Activated CD4-positive, alpha-beta T cell treated with anti-CD3 and anti-CD28 coated beads for 36 hours (primary cell): ENCODE measurements around the gene AGGF1. TPM values are rescaled to one million over a fixed set of nuclear protein-coding genes. Genes with fewer than 3 reads are reported as not detected.

Experiments used
- ATAC-seq: fragments of 200-7000 bp; cut with Tn5 transposase; one replicate; pipeline ENCODE4 v1.10.0; 2021; ENCODE audit warnings: mild to moderate bottlenecking, moderate library complexity
- CTCF ChIA-PET: fragments of 350-600 bp; sonication (Branson Sonifier 250); formaldehyde crosslinking; loops from one replicate; lab custom pipeline; 2021; ENCODE audit warnings: antibody characterized with exemption; lab: Charles Lee
- POLR2A ChIA-PET: fragments of 350-600 bp; sonication (Branson Sonifier 250); formaldehyde crosslinking; loops from one replicate; lab custom pipeline; 2021; ENCODE audit warnings: antibody characterized with exemption, inconsistent platforms; lab: Charles Lee
- DNase-seq: peaks from one replicate; pipeline ENCODE4 v3.0.0-alpha.2; 2020
- H3K27ac Mint-ChIP-seq: one replicate; pipeline ENCODE4 v1.8.0; 2021; ENCODE audit warnings: mixed read lengths
- H3K27me3 Mint-ChIP-seq: one replicate; pipeline ENCODE4 v1.8.0; 2021; ENCODE audit warnings: mixed read lengths
- H3K36me3 Mint-ChIP-seq: one replicate; pipeline ENCODE4 v1.8.0; 2021; ENCODE audit warnings: low read depth, mixed read lengths
- H3K4me1 Mint-ChIP-seq: one replicate; pipeline ENCODE4 v1.8.0; 2021; ENCODE audit warnings: mixed read lengths
- H3K4me3 Mint-ChIP-seq: one replicate; pipeline ENCODE4 v1.8.0; 2021; ENCODE audit warnings: mild to moderate bottlenecking, moderate library complexity, mixed read lengths
- H3K9me3 Mint-ChIP-seq: one replicate; pipeline ENCODE4 v1.8.0; 2021; ENCODE audit warnings: low read depth, mixed read lengths
- intact Hi-C, 2 experiments: fragments of 100-400 bp; cut with DNase I in 1 of 2; cut with micrococcal nuclease in 1 of 2; formaldehyde crosslinking; loops; one replicate each; pipeline versions ENCODE4 v1.14.2 to v1.15.1; 2022 to 2024; cut with DNase I, micrococcal nuclease
- total RNA-seq, 2 experiments: library from RNA; stranded (reverse); gene quantifications; one replicate each; pipeline ENCODE4 v1.2.3, GENCODE V29; 2021

AGGF1 gene
- total RNA-seq, 2 experiments from 2014 or later, result 25.5 to 33.2 TPM

DNA sequence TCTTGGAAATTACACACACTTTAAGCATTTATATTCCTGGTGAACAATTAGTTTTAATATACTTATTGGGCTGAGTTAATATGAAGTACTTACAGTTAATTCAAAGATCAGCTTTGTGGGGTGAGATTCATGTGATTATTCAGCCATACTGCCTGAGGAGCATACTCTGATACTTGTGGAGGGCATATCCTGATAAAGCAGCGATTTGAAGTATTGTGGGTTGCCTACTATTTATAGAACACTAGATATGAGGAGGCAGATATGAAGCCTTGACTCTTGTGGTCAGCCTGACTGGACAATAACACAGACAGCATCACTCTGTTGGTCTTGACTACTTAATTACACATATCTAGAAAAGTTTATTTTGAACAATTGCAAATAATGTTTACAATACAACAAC lies 27.0 kb upstream of the AGGF1 start:
- DNase-seq (no peak), ATAC-seq (no peak)
- H3K4me1 Mint-ChIP-seq, result no peaks in the 10 kb centered on the region
- CTCF ChIA-PET, result no interaction called here
- intact Hi-C loops, result no loop called here
- H3K27me3 Mint-ChIP-seq, result peaks cover 15% of the 10 kb centered on the region
- H3K27ac Mint-ChIP-seq, result no peak overlapping the region
- no peak overlapping the region for H3K4me3 Mint-ChIP-seq
- H3K9me3 Mint-ChIP-seq, result no peaks in the 10 kb centered on the region
- POLR2A ChIA-PET, result no interaction called here
- no peaks in the 10 kb centered on the region for H3K36me3 Mint-ChIP-seq

- POLR2A ChIA-PET, result no interaction called here
- H3K27me3 Mint-ChIP-seq, result peaks cover 19% of the 10 kb centered on the region
- no peak for ATAC-seq
- no peaks in the 10 kb centered on the region for H3K9me3 Mint-ChIP-seq
- H3K27ac Mint-ChIP-seq, result no peak overlapping the region
- intact Hi-C loops, result no loop called here
- H3K4me3 Mint-ChIP-seq, result no peak overlapping the region
- DNase-seq, result no peak
- H3K36me3 Mint-ChIP-seq, result no peaks in the 10 kb centered on the region
- CTCF ChIA-PET, result no interaction called here
- H3K4me1 Mint-ChIP-seq, result no peaks in the 10 kb centered on the region
Observed at GRCh38 chr5:77006124-77006523, 24.1 kb upstream of the AGGF1 start.

DNA sequence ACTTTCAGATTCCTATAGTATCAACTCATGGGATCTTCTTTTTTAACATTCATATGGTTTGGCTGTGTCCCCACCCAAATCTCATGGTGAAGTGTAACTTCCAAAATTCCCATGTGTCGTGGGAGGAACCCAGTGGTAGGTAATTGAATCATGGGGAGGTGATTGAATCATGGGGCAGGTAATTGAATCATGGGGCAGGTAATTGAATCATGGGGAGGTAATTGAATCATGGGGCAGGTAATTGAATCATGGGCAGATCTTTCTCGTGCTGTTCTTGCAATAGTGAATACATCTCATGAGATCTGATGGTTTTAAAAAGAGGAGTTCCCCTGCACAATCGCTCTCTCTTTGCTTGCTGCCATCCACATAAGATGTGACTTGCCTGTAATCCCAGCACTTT lies 21.8 kb upstream of the AGGF1 start:
- no peak for DNase-seq
- peaks cover 15% of the 10 kb centered on the region for H3K27me3 Mint-ChIP-seq
- no peaks in the 10 kb centered on the region for H3K36me3 Mint-ChIP-seq
- intact Hi-C loops, result no loop called here
- POLR2A ChIA-PET, result no interaction called here
- no peak overlapping the region for H3K4me3 Mint-ChIP-seq
- ATAC-seq, result no peak
- H3K27ac Mint-ChIP-seq, result no peak overlapping the region
- H3K9me3 Mint-ChIP-seq, result no peaks in the 10 kb centered on the region
- CTCF ChIA-PET, result no interaction called here
- H3K4me1 Mint-ChIP-seq, result no peaks in the 10 kb centered on the region

DNA sequence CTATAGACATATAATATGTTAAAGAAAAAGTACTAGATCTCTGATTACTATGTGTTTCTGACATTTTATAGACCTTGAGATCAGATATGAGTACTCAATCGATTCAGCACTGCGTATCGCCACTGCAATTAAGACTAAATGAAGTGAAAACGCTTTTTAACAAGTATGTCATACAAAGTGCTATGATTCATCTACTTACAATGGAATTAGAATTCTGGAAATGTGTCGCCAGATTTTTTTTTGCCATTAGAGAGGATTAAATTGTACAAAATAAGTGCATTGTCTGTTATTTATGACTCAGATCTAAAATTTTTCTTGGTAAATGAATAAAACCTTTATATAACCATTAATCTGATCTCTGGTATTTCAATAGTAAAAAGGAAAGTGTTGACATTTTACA lies 20.0 kb upstream of the AGGF1 start:
- intact Hi-C loops, result no loop called here
- no peaks in the 10 kb centered on the region for H3K9me3 Mint-ChIP-seq

GRCh38 chr5:77011498-77011897 lies 18.7 kb upstream of the AGGF1 start:
- H3K27me3 Mint-ChIP-seq, result peaks cover 10% of the 10 kb centered on the region
- POLR2A ChIA-PET, result no interaction called here
- no peaks in the 10 kb centered on the region for H3K9me3 Mint-ChIP-seq
- intact Hi-C loops, result no loop called here
- no peaks in the 10 kb centered on the region for H3K36me3 Mint-ChIP-seq
- CTCF ChIA-PET, result no interaction called here
- no peak overlapping the region for H3K27ac Mint-ChIP-seq
- H3K4me3 Mint-ChIP-seq, result no peak overlapping the region
- ATAC-seq, result no peak
- DNase-seq, result no peak
- no peaks in the 10 kb centered on the region for H3K4me1 Mint-ChIP-seq

More for the DNA sequence above, 20.0 kb upstream of the AGGF1 start:
- peaks cover 13% of the 10 kb centered on the region for H3K27me3 Mint-ChIP-seq
- no peak overlapping the region for H3K4me3 Mint-ChIP-seq
- H3K4me1 Mint-ChIP-seq, result no peaks in the 10 kb centered on the region
- no peaks in the 10 kb centered on the region for H3K36me3 Mint-ChIP-seq
- POLR2A ChIA-PET, result no interaction called here
- H3K27ac Mint-ChIP-seq, result no peak overlapping the region
- CTCF ChIA-PET, result interaction anchor here (1.0 kb wide), 1 partner anchor 143 kb away, joined by 3 read pairs; no protein-coding TSS in a partner anchor
- no peak for DNase-seq
- ATAC-seq, result no peak

- ATAC-seq, result peak; percentile 61
- Mint-ChIP-seq H3K4me3 (no peak overlapping the region), H3K27ac (no peak overlapping the region), H3K36me3 (no peaks in the 10 kb centered on the region), H3K9me3 (no peaks in the 10 kb centered on the region), H3K27me3 (peaks cover 10% of the 10 kb centered on the region), H3K4me1 (no peaks in the 10 kb centered on the region)
- peak; percentile 16 for DNase-seq
- intact Hi-C loops, result no loop called here
- POLR2A ChIA-PET, result no interaction called here
- CTCF ChIA-PET, result interaction anchor here (0.6 kb wide), 1 partner anchor 141 kb away, joined by 5 read pairs; no protein-coding TSS in a partner anchor
Observed at GRCh38 chr5:77012601-77013000, 17.6 kb upstream of the AGGF1 start.

- no peak for ATAC-seq
- intact Hi-C loops, result loop anchor here (1.0 to 5.0 kb wide), 3 partner anchors 148 to 415 kb away; partner anchors contain the start of gene F2R (in 1 of the 2)
- CTCF ChIA-PET, result interaction anchor here (0.8 to 2.1 kb wide), 6 partner anchors 10 to 241 kb away, joined by 3 to 6 read pairs (median 3); no protein-coding TSS in a partner anchor
Observed at GRCh38 chr5:77015938-77016569, 14.2 kb upstream of the AGGF1 start.

DNA sequence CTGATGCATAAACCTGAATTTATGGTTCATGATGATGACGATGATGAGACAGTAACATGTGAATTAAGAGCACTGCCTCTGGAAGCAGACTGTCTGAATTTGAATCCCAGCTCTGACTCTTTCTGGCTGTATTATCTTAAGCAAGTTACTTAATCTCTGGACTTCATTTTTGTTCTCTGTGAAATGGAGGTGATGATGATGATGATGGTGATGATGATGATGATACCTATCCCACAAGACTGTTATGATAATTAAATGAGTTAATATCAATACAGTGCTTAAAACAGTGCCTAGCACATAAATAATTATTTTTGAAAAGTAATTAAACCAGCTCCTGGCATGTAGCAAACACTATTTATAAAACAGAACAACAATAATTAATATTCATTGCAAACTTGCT lies 13.2 kb upstream of the AGGF1 start:
- no peak overlapping the region for H3K4me3 Mint-ChIP-seq
- POLR2A ChIA-PET, result no interaction called here
- no peak for DNase-seq
- H3K36me3 Mint-ChIP-seq, result no peaks in the 10 kb centered on the region
- CTCF ChIA-PET, result interaction anchor here (0.6 to 2.1 kb wide), 7 partner anchors 9 to 242 kb away, joined by 3 to 6 read pairs (median 3); no protein-coding TSS in a partner anchor
- no peak for ATAC-seq
- no peaks in the 10 kb centered on the region for H3K9me3 Mint-ChIP-seq
- H3K27ac Mint-ChIP-seq, result no peak overlapping the region
- no peaks in the 10 kb centered on the region for H3K4me1 Mint-ChIP-seq
- H3K27me3 Mint-ChIP-seq, result peaks cover 15% of the 10 kb centered on the region
- intact Hi-C loops, result loop anchor here (1.0 to 5.0 kb wide), 3 partner anchors 149 to 416 kb away; partner anchors contain the start of gene F2R (in 1 of the 2)

More at GRCh38 chr5:77015938-77016569, 14.2 kb upstream of the AGGF1 start:
- POLR2A ChIA-PET, result no interaction called here
- Mint-ChIP-seq H3K4me3 (no peak overlapping the region), H3K9me3 (no peaks in the 10 kb centered on the region), H3K4me1 (no peaks in the 10 kb centered on the region), H3K36me3 (no peaks in the 10 kb centered on the region), H3K27ac (no peak overlapping the region), H3K27me3 (peaks cover 15% of the 10 kb centered on the region)
- DNase-seq, result no peak

- POLR2A ChIA-PET, result no interaction called here
- peaks cover 16% of the 10 kb centered on the region for H3K27me3 Mint-ChIP-seq
- no peak overlapping the region for H3K27ac Mint-ChIP-seq
- no peak overlapping the region for H3K4me3 Mint-ChIP-seq
- DNase-seq, result no peak
- ATAC-seq, result no peak
- intact Hi-C loops, result loop anchor here in 1 of 2 experiments (5.0 kb wide), 1 partner anchor 300 kb away; the partner anchor contains the start of gene F2R
- no peaks in the 10 kb centered on the region for H3K9me3 Mint-ChIP-seq
- H3K4me1 Mint-ChIP-seq, result no peaks in the 10 kb centered on the region
- CTCF ChIA-PET, result interaction anchor here (0.6 to 2.1 kb wide), 3 partner anchors 9 to 151 kb away, joined by 3 to 6 read pairs (median 6); no protein-coding TSS in a partner anchor
- H3K36me3 Mint-ChIP-seq, result no peaks in the 10 kb centered on the region
Observed at GRCh38 chr5:77017668-77018067, 12.5 kb upstream of the AGGF1 start.

DNA sequence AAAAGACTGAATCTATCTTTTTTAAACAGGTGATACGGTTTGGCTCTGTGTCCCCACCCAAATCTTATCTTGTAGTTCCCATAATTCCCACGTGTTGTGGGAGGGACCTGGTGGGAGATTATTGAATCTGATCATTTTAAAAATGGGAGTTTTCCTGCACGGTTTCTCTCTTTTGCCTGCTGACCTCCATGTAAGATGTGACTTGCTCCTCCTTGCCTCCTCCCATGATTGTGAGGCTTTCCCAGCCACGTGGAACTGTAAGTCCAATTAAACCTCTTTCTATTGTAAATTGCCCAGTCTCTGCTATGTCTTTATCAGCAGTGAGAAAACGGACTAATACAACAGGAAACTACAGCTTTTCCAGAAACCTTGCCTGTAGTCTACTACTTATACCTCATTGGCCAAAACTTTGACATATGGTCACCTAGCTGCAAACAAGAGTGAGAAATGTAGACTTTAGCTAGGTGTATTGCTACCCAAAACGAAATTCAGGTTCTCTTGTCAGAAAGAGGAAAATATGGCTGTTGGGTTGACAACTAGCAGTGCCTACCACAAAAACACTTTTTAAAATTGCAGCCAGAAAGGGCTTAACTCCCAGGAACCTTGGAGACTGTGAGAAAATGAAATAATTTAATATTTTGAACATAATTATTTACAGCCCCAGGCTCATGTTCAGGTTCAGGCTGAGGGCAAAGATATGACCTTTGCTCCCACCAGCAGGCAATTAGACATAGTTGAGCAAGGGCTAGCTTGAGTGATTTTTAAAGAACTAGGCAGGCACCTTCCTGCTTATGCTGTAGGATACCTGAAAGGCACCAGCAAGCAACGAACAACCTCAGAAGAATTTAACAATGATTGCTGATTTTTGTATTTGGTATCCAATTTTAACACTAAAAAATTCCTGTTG lies 7.4 kb upstream of the AGGF1 start:
- POLR2A ChIA-PET, result no interaction called here
- ATAC-seq (no peak), DNase-seq (no peak)
- Mint-ChIP-seq H3K9me3 (no peaks in the 10 kb centered on the region), H3K27me3 (peaks cover 16% of the 10 kb centered on the region), H3K4me1 (no peaks in the 10 kb centered on the region), H3K36me3 (no peaks in the 10 kb centered on the region), H3K27ac (no peak overlapping the region), H3K4me3 (no peak overlapping the region)
- intact Hi-C loops, result no loop called here
- CTCF ChIA-PET, result interaction anchor here (0.7 kb wide), 1 partner anchor 30 kb away, joined by 4 read pairs; no protein-coding TSS in a partner anchor

DNA sequence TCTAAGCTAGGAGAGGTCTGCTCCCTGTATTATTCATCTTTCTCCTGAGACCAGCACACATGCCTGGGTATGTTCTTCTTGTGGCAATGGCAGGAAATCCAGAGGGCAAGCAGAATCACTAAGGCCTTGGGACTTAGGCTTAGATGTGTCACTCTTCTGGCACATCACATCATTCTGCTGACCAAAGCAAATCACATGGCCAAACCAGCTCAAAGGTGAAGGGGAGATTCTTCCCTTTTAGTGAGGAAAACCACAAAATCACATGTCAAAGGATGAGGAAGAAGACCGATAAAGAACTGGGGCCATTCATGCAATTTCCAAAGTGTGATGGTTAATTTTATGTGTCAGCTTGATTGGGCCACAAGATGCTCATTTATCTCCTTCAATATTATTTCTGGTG lies 5.7 kb upstream of the AGGF1 start:
- ChIA-PET POLR2A (no interaction called here), CTCF (interaction anchor here (0.7 to 1.3 kb wide), 2 partner anchors 37 to 53 kb away, joined by 3 read pairs; no protein-coding TSS in a partner anchor)
- H3K4me1 Mint-ChIP-seq, result peaks cover 1% of the 10 kb centered on the region
- peaks cover 7% of the 10 kb centered on the region for H3K27me3 Mint-ChIP-seq
- DNase-seq (no peak), ATAC-seq (no peak)
- peaks cover 12% of the 10 kb centered on the region for H3K36me3 Mint-ChIP-seq
- peaks cover 13% of the 10 kb centered on the region for H3K9me3 Mint-ChIP-seq
- intact Hi-C loops, result no loop called here
- no peak overlapping the region for H3K27ac Mint-ChIP-seq
- H3K4me3 Mint-ChIP-seq, result no peak overlapping the region
